Epidermal melanocyte (primary cell): ENCODE measurements around the gene CEP57L1.
"Not testable (repeated sequence)": the region's sequence is repeated elsewhere in the genome, so short reads cannot be mapped to it uniquely, and the experiment has no call there.

ENCODE experiments used
- DNase-seq: peaks from one replicate; pipeline ENCODE4 v3.0.0; 2011; ENCODE audit warnings: low spot score; ENCODE audit not compliant: insufficient read length

The CEP57L1 gene

DNA sequence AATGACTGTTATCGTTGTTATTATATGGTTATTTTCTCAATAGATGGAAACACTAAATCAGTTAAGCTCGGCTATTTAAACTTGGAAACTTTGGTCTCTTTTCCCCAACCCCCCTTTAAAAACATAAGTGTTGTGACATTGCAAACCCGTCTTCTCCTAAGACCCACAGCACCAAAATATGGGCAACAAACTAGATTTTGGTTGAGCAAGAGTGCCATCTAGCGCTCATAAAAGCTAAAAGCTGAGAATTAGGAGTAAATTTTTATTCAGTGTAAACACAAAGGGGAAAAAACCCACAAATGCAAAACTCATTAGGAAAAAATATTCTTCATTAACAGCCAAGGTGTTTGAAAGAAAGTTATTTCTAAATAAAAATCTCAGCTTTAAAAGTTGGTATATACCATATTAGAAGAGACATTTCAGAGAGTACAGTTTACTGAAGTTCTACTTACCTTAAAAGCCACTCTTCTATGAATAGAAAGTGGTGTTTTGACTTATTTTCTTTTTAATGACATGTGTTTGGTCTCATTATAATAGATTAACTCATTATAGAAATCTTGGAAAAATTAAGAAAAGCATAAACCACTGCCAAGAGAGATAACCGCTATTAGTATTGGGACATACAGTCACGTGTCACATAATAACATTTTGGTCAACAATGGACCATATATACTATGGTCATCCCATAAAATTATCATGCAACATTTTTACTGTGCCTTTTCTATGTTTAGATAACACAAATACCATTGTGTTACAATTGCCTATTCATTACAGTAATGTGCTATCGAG lies 21.8 kb upstream of the CEP57L1 start:
- DNase-seq, result no peak

DNA sequence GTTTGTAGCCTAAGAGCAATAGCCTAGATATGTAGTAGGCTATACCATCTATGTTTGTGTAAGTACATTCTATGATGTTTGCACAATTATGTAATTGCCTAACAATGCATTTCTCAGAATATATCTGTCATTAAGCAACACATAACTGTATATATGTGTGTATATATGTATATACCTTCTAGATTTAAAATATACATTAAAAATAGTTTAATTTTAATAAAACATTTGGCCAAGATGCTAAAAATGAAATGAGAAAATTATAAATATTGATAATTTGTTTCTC lies 21.2 kb upstream of the CEP57L1 start:
- no peak for DNase-seq

DNA sequence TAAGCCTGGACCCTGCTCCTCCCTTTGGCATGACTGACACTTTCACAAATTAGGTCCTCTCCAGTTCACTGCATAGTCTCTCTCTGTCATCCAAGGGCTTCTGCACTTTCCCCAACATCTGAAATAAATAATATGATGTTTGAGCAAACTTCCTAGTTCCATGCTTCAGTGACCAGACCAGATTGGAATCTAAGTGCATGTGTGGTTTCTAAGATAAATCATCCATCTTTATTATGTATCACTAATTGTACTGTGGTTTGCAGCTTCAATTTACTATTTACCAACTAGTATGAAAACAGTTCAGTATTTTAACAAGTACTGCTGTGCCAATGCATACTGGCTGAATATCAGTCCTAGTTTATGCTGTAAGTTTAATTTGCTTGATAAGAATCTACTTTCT lies 19.4 kb upstream of the CEP57L1 start:
- DNase-seq, result no peak

DNA sequence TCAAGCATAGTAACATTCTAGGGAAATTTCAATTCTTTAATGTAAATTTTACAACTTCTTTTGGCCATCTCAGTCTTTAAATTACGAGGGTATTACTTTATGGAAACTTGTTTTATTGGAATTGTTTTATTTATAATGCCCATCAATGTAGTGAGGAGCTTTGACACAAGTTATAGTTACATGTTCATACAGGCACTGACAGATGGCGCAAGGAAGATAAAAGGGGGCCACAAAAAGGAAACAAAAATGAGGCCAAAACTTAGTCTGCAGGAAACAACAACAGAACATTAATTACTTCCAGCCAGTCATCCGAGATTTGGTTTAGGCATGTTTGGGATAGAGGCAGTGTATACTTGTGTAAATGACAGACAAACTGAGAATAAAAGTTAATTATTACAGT lies 18.9 kb upstream of the CEP57L1 start:
- no peak for DNase-seq

DNA sequence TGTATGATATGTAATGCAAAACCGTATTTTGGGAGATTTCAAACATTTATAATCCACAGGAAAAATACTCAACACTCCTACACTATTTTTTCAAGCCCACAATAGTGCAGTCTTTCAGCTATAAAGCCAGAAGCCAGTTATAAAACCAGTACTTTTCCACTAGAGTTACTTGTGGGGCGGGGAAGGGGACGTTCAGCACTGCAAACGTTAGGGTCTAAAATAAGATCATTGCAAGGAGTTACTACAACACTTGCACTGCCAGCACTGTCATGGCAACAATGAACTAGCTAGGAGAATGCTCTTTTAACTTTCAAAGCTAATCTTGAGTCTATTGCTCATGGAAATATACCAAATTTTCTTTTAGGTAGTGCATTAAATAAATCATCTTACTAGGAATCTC lies 15.3 kb upstream of the CEP57L1 start:
- DNase-seq, result no peak

DNA sequence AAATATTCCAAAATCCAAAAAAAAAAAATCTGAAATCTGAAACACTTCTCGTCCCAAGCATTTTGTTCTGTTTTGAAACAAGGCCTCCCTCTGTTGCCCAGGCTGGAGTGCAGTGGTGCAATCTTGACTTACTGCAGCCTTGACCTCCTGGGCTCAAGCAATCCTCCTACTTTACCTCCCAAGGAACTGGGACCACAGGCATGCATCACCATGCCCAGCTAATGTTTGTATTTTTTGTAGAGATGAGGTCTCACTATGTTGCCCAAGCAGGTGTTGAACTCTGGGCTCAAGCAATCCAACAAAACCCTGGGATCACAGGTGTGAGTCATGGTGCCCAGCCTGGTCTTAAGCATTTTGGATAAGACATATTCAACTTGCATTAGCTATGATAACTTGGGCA lies 14.3 kb upstream of the CEP57L1 start:
- no peak for DNase-seq

DNA sequence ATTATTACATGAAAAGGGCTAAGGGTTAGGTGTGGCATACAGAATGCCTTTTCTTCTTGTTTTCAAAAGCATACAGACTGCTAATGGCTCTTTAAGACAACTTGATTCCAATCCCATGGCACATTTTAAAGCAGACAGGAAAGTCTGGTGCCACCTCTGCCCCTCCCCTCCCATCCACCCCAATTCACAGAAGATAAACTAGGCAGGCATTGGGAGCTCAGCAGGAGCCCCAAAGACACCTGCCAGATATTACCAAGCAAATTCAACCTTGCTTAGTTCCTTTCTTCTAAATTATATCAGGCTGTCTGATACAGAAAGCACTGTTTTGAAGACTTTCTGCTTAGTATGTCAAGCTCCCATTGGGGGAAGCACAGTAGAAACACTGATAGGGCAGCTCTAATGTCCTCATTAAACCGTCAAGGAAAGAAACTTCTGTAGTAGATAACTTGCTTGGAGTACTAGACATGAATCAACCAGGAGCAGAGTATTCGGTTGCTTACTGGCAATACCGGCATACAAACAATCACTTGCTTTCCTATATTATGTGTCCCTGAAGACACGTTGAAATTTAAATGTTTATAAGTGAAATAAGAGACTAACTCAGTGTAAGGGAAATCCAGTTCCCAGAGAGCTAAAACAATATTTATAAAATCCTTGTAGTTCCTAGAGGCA lies 13.7 kb upstream of the CEP57L1 start:
- no peak for DNase-seq

DNA sequence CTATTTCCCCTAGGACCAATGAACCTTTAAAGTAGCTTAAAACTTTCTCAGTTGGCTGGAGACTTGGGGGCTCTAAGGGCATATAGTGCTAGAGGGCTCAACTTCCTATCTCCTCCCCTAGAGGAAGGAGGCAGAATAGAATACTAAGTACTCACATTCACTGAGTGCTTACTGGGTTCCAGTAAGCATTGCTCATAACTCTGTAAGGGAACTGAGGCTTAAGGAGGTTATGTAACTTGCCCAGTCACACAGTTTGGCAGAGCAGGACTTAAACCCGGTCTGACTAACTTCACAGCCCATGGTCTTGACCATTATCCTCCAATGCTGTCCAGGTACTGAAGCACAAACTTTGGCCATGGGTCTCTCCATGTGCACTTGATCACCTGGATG lies 13.1 kb upstream of the CEP57L1 start:
- DNase-seq, result no peak

DNA sequence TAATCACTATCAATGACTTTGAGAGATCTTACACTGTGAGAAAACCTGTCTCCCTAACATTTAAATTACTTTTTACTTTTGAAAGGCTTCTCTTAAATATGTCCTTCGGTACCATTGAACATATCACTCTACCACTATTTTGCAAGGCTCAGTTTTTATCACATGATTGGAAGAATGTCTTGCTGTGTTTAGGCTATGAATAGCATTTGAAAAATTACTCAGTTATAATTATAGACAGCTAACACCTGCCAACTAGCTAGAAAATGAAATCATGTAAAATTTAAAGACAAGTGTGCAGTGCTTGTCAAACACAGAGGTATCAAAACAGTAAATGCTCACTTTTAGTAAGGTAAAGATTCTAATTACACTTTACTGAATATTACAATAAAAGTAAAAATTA lies 11.7 kb upstream of the CEP57L1 start:
- DNase-seq, result no peak

DNA sequence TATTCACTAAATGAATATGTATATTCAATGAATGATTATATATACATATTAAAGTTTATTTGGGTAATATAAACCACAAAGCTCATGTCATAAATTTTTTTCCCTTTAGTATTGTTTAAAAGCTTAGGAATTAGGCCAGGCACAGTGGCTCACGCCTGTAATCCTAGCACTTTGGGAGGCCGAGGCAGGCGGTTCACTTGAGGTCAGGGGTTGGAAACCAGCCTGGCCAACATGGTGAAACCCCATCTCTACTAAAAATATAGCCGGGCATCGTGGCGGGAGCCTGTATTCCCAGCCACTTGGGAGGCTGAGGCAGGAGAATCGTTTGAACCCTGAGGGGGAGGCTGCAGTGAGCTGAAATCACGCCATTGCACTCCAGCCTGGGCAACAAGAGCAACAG lies 11.2 kb upstream of the CEP57L1 start:
- DNase-seq, result not testable (repeated sequence)

DNA sequence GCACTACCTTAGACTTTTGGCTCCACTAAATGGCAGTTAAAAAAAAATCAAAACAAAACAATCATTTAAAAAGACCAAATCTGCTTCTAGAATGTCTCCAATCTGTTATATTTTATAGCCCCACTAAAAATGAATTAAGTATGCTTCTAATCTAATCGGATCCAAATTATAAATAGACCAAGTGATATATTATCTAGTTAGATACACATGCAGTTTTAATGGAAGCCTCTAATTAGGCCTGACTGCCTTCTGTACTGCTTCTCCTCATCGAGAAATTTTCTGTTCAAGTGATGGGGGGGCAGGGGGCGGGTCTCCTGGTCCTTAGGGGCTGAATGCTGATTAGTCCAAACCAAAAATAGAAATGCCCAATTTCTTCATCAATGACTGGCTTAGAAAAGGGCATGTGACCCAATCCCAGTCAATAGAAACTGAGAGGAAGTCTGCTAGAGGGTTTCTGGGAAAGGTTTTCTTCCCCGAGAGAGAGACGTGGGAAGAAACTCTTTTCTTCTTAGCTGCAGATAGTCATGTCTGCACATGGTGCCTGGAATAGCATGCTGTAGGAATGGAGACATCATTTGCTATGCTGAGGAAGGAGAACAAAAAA lies 7.5 kb upstream of the CEP57L1 start:
- no peak for DNase-seq

DNA sequence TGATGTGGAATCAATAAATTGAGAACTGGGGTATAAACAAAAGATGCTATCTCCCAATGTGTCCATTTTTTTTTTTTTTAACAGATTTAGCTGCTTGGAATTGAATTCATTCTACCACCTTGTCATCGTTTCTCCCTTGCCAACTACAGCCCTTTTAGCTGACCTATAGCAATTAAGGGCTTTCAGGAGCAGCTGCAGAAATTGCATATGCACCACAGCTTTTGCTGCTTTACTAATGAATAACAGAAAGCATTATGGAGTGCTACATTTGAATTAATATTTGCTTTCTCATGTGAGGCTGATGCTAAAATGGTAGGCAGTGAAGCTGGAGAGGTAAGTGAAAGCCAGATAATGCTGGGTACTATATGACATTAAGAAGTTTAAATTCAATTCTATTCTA lies 6.3 kb upstream of the CEP57L1 start:
- no peak for DNase-seq

DNA sequence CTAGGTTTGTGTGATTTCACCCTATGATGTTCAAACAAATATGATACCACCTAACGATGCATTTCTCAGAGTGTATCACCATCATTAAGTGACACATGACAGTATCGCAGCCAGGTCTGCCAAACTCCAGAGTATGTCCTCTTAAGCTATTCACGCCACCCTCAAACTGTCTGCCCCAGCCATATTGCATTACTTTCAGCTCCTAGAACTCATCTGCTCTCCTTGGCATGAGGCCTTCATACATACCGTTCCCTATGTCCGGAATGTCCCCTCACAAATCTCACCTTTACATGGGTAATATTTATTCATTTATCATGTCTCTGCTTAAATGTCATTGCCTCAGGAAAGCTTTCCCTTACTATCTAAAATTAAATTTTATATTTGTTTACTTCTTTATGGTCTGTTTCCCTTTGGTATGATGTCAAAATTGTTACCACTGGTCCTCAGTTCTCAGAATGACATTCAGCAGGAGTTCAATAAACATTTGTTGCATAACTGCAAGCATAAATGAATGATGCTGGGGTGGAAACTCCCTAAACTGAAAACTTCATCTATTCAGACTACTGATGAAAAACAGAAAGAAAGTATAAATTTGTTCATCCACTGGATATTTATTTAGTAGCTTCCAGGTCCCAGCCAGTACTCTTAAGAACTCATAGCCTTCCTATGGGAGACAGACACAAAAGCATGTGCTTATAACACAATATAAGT lies 3.8 kb upstream of the CEP57L1 start:
- DNase-seq, result no peak

DNA sequence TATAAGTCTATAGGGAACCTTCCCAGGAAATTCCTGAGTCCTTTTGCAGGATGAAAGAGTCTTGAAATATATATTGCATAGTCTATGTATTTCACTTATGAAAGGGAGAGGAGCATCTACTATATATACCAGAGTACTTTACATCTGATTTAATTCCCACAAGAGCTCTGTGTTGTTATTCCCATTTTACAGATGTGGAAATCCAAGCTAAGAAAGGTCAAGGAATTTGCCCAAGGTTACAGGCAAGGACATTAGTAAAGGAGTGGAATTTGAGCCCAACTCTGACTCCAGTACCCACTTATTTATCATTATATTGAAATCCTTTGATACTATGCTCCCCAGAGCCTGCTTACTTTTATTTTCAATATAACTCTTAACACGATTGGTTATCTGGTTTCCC lies 3.2 kb upstream of the CEP57L1 start:
- DNase-seq, result no peak

DNA sequence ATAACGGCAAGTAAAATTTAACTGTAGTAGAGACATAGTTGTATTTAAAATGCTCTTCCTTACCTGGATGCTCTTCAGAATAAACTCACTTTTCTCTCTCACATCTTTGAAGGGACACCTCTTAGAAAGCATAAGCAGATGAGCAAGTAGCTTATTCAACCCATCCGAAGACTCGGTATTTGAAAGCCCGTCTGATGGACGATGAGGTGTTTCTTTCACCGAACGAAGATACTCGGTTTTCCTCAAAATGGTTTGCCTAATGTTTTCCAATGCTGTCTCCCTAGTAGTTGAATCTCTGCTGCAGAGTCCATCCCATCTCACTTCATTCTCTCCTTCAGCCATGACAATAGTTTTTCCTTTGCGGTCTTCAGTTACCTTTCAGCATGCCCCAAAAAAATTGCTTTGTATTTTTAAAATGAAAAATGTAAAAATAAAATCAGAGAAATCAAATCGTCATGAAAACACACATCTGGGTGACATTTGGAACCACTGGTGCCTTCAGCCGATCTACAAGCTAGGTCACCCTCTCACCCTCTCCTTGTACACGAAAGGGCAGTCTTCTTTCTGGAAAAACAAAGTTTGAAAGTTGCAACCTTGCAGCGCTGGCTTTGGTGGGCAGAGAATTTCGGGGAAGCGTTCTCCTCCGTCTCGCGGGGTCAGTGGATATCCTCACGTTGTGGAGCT lies 1.4 kb upstream of the CEP57L1 start:
- peak; percentile 18 for DNase-seq

DNA sequence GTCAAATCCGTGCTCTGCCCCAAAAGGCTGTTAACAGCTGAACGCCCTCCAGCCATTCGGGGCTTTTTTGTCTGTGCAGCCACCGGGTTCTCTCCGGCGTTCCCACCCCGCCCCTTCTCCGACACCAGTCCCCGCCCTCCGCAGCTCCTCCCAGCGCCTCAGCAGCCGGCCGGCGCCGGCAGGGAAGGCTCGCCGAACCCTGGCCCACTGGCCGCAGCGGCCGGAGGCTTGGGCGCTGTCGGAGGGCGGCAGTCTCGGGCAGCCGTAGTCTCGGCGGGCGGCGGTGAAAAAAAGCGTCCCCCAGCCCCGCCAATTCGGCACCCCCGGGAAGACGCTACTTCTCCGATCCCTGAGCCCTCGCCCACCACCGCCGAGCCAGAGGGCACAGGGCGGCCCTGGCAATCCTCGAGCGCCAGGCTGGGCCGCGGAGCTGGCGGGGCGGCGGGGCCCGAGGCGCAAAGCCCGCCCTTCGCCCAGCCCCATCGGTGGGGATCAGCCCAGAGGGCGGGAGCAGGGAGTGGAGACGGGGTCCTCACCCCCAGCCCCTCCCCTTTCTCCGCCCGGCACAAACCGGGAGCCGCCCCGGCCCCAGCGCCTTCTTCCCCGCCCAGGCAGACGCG lies 781 bp upstream of the CEP57L1 start, which contains the start of gene SESN1:
Gene SESN1, minus strand, starts transcription at position 431 of the 620 bp plus-strand sequence. CDS start 773 bp downstream, outside the sequence.
- DNase-seq, result peak; percentile 82

DNA sequence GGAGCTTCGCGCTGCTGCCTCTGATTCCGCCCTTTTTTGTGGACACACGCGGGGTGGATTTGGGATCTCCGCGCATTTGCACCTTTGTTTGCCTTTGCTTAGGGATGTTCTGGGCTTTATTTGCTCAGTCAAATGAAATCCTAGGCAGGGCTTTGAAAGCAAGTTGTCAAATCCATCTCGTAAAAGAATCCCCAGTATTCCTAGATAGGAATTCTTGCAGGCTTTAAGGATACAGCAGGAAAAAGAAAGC lies 453 bp downstream of the CEP57L1 start:
- DNase-seq, result no peak

DNA sequence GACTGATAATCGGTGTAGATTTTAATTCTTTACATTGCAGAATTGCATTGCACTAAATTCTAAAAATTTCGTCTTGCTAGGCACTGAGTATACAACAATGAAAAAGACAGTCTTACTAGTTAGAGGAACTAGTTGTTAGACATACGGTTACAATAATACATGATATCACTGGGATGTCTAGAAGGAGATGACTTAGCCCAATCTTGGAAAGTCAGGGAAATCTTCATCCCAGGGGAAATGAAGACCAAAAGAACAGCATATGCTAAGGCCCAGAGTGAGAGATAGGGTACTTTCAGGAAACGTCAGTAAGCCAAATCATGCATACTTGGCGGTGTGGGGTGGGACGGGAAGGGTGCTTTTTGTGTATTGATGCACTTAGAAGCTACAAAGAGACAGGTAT lies 901 bp downstream of the CEP57L1 start:
- no peak for DNase-seq

DNA sequence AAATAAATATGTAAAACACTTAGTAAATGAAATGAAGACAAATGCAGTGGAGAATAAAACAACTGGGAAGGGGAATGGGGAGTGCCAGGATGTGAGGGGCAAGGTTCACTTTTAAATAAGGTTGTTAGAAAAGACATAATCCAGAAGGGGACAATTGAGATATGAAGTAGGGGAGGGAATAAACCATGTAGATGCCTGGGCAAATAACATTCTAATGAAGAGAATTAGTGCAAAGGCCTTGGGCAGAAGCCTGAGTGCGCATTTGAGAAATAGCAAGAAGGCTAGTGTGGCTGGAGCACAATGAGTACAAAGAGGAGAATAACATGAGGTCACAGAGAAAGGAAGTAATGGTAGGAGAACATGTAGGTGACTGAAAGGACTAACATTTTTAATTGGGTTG lies 2.4 kb downstream of the CEP57L1 start:
- no peak for DNase-seq

DNA sequence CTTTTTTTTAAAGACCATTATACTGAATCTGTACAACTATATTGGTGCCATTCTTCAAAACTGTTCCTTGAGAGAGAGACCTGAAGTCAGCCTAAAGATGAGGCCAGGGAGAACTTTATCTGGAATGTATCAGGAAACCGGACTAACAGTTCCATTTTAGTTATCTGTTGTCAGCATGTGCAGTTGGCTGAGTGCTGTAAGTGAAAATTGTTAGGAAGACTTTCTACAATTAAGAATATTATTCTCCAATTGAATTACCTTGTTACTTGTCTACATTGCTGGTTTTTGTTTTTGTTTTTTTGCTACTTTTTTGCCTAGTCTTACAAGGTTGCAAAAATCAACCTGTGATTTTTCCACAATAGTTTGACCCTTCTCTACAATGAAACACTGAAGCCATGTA lies 7.5 kb downstream of the CEP57L1 start:
- DNase-seq, result no peak

DNA sequence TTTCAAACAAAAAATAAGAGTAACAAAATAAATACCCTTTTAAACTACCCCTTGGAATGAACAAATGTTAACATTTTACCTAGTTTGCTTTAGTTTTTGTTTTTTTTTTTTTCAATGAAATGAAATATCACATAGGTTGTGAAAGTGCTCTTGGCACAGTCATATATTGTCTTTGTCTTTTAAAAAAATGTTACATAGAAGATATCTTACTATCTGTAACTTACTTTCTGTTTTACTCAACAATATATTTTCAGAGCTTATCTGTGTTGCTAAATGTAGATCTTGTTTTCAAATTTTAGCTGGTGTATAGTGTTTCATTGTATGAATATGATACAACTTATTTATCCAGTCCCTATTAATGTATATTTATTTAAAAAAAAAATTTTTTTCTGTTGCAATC lies 8.6 kb downstream of the CEP57L1 start:
- no peak for DNase-seq

DNA sequence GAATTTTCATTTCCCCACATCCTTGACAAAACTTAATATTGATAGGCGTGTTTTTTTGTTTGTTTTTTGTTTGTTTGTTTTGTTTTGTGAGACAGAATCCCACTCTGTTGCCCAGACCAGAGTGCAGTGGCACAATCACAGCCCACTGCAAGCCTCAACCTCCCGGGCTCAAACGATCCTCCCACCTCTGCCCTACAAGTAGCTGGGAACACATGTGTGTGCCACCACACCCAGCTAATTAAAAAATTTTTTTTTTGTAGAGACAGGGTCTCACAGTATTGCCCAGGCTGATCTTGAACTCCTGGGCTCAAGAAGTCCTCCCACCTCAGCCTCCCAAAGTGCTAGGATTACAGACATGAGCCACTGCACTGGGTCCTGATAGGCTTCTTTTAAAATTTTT lies 9.2 kb downstream of the CEP57L1 start:
- DNase-seq, result no peak
